NCI-H1417 (cell line): ENCODE data around the gene PGM3.

ENCODE experiments used
- DNase-seq, 3 experiments: peaks; one replicate each; lab custom pipeline; 2025; lab: John Stamatoyannopoulos, UW

Gene PGM3

GRCh38 chr6:83119742-83120300, 73.2 kb downstream of the PGM3 start:
- DNase-seq = no peak

GRCh38 chr6:83117802-83118201, 75.3 kb downstream of the PGM3 start:
- DNase-seq = no peak
